GM19035 (cell line): Measurements from ENCODE around the gene KPNA6.
"Not testable (repeated sequence)": the region's sequence is repeated elsewhere in the genome, so short reads cannot be mapped to it uniquely, and the experiment has no call there.

Source experiments
- ATAC-seq: cut with Tn5 transposase; IDR thresholded peaks from one replicate; pipeline ENCODE4 v1.9.1; 2021; ENCODE audit not compliant: unreplicated experiment

The KPNA6 gene

DNA sequence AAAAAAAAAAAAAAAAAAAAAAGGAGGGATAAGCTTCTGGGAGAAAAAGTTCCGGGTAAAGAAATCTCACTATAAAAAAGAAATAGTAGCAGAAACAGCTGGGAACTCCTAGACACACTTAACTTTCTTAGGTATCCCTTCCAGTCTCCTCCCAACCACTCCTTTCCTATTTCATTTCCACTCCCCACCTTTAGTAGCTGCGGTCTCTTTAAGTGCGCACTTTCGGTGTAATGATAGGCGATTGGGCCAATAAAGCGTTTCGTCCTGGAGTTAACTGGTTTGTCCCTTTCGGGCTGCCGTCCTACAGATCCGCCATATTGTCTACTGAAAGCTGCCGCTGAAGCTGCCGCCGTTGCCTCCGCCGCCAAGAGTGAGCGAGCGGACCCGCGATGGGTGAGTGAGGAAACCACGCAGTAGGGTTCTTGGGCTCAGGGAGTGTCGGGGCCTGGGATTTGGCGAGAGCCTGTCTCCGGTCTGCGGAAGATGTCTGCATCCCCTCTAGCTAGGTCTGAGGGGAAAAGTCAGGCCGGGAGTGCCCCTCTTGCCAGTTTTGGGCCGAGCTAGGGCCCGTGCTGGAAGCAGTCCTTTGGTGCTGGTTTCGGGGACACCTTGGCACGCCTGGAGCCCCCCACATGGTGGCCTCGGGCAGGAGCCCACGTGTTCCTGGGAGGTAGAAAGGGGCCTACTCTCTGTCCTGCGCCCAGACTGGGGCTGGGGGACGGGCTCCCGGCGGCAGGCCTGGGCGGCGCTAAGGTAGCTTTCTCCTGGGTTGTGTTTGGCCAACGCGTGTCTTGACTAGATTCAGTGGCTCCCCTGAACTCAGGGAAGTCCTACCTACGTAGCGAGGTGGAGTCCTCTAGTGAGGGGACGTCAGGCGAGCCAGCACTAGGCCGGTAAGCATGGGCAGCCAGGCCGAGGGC lies at the start of gene KPNA6:
TSS of gene KPNA6 (plus strand) at position 315 of the 920 bp plus-strand sequence. CDS start at position 390, 75 bp downstream.
- ATAC-seq = peak; percentile 81

DNA sequence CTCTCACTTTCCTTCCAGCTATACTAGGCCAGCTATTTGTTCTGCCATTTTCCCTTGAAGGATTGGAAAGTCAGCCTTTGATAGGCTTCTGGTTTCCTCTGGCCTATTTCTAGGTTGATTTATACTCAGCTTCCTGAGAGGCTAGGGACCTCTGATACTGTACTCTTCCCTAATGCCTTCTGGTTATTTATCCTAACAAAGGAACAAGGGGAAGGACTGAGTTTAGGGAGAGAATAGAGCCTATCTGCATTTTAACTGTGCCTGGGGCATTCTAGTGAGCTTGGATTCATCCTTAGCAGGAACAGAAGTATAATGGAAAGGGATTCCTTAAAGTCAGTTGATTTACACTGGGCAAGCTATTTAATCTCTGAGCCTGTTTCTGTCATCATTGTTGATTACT lies 46.9 kb upstream of the KPNA6 start:
- no peak for ATAC-seq

DNA sequence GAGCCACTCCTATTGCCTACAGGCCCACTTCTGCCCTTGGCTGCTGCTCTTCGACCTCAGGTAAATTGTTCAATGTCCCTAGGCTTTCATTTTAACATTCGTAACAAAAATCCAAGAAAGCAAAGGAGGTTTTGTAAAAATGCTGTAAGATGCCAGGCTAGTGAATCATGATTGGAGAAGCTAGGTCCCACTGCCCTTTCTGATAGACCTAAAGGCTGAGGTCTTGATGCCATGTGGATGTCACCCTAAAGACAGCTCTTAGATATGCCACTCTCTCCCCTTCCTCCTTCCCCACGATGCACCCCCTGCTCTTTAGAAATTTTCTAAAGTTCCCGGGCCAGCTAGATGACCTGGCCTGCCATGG lies 45.0 kb upstream of the KPNA6 start:
- no peak for ATAC-seq

DNA sequence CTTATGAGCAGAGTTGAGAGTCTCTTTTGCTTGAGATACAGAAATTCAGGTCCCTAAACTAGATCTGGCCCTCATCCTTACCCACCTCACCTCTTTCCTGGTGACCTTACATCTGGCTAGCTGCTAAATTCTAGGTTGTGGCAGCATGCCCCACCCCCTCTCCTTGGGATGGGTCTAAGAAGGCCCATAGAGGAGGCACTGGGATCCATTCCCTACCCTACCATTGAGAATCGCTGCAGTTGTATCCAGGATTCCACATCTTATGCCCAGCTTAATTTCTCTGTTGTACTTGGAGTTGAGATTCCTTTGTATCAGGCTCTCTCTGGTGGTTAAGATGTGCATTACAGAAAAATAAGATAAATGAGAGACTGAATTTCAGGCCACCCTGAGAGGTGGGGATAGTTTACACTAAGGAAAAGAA lies 44.6 kb upstream of the KPNA6 start:
- ATAC-seq = no peak

DNA sequence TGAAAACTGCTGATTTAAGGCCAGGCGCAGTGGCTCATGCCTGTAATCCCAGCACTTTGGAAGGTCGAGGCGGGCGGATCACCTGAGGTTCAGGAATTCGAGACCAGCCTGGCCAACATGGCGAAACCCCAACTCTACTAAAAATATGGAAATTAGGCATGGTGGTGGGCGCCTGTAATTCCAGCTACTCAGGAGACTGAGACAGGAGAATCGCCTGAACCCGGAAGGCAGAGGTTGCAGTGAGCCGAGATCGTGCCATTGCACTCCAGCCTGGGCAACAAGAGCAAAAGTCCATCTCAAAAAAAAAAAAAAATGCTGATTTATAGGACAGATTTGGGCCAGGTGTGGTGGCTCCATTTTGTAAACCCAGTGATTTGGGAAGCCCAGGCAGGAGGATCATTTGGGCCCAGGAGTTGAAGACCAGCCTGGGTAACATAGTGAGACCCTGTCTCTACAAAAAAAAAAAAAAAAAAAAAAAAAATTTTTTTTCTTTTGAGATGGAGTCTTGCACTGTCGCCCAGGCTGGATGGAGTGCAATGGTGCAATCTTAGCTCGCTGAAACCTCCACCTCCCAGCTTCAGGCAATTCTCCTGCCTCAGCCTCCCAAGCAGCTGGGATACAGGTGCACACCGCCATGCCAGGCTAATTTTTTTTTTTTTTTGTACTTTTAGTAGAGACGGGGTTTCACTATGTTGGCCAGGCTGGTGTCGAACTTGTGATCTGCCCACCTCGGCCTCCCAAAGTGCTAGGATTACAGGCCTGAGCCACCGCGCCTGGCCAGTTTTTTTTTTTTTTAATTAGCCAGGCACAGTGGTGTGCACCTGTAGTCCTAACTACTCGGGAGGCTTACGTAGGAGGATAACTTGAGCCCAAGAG lies 42.0 kb upstream of the KPNA6 start:
- not testable (repeated sequence) for ATAC-seq

DNA sequence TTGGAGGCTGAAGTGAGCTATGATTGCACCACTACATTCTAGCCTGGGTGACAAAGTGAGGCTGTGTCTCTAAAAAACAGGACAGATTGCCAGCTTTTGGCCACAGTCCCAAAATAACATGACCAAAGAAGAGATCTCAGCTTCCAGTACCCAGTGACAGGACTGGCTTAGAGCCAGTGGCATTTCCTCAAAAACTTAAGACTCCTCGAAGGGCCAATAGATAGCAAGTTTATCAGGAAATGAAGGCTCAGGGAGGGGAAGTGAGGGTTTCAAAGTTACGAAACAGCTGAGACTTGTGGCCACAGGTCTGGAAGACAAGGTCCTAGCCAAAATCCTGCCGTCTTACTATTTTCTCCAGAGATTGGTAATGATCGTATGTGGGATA lies 41.4 kb upstream of the KPNA6 start:
- no peak for ATAC-seq

DNA sequence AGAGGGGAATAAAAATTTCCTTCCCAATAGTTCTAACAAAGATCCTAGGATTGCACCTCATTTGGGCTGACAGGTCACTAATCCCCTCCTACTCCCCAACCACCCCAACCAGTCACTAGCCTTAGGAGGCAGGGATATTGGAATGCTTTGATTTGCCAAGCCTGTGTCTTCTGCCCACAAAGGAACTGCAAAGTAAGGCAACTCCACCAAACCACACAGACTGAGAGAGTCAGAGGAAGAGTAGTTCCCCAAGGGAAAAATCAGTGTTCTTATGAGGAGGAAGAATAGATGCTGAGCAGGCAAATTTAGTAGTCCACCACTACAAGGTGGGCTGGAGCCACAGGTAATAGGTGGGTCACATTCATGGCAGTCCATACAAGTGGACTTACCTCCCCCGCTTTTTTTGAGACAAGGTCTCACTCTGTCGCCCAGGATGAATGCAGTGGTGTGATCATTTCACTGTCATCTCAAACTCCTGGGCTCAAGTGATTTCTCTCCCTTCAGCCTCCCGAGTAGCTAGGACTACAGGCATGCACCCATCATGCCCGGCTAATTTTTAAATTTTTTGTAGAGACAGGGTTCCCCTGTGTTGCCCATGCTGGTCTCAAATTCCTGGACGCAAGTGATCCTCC lies 38.8 kb upstream of the KPNA6 start:
- no peak for ATAC-seq

DNA sequence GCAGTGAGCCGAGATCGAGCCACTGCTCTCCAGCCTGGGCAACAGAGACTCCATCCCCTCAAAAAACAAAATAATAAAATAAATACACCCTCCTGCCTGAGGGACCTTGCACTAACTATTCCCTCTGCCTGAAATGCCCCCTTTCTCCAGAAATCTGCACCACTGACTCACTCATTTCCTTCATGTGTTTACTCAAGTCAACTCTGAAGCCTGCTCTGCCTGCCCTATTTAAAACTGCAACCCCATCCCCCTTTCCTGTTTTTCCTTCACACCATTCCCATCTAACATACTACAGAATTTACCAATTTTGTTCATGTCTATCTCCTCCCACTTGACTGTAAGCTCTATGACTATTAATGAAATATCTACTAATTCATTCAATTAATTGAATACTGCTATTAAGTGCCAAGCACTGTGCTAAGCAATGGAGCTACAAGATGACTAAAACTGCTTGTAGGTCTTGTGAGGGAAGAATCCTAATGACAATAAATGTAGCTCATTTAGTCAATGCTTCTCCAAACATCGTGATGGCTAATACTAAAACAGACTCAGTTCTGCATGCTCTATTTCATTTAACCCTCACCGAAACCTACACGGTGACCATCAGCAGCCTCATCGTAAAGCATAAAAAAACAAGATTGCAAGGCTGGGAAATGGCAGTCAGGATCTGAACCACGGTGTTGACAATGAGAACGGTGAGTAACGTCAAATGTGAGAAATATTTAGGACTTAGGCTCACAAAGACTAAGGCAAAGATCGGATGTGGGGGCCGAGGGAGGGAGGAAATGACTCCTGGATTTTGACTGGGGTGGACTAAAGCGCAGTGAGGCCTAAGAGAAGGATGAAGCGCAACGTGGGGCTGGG lies 35.9 kb upstream of the KPNA6 start:
- ATAC-seq = no peak

DNA sequence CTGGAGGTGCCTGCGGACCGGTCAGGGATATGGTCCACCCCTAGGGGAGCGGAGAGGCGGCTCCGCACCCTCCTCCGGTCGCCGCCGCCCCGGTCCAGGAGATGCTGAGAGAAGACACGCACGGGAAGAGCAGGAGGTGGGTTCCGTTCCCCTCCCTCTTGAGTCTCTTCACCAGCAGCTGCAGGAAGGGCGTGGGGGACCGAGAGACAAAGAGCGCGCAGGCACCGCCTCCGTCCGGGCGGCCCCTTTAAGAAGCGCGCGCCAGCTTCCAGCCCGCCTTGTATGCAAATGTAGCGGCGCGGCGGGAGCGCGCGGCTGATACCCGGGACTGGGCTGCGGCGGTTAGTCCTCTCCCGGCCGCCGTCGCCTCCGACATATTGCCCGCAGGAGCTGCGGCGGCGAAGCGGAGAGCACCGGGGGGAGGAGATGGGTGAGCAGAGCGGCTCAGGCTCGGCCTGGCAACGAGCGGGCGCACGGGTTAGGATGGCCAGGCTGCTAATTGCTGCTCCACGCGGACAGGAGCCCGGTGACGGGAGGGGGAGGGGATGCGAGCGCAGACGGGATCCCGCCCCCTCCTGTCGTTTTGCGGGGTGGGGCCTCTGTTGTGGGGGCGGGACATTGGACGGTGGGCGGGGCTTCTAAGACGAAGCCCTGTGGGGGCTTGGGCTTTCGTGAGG lies 35.1 kb upstream of the KPNA6 start, which contains the start of gene TMEM39B:
TSS of gene TMEM39B (plus strand) at position 318 of the 677 bp plus-strand sequence. CDS start at position 427, 109 bp downstream.
- peak; percentile 87 for ATAC-seq

DNA sequence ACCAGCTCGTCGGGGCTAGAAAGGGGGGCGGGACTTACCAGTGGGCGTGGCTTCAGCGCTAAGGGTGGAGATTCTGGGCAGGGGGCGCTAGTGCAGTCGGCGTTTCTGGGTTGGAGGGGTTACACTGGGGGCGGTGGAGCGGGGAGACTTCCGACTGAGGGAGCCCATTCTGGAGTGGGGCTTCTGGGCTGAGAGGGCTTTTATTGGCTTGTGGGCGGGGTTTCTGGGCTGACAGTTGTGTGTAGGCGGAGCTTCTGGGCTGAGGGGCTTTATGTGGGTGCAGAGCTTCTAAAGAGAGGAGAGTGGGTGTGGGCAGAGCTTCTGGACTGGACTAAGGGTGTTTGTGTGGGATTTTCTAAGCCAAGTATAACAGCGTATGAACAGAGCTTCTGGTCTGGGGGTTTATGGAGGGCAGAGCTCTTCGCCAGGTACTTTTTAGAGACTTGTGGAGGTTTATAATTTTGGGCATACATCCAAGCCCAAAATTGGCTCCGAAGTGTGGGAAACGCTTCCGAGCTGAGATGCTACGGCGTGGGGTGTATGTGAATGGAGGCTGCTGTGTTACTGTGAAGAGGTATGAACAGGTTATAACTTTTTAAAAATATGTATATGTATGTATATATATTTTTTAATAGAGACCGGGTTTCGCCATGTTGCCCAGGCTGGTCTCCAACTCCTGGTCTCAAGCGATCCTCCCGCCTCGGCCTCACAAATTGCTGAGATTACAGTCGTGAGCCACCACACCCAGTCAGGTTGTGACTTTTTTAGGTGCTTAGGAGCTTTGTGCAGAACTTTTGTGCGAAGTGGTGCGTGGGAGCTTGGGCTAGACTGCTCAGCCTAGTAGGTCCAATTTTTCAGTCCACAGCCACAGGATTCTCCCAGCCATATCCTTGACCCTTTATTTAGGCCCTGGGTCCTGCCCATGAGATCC lies 34.3 kb upstream of the KPNA6 start:
- no peak for ATAC-seq

DNA sequence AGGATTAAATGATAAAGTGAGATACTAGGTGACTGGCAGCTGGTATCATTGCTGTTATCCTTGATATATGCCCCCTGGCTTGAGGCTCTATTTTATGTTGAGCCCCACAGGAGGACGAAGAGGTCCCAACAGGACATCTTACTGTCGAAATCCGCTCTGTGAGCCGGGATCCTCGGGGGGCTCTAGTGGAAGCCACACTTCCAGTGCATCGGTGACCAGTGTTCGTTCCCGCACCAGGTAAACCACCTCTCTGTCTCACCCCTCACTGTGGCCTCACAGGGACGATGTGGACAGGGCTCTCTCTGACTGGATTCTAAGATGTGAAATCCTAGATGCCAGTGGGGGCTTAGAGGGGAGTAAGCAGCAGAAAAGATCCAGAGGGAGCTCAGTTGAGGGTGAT lies 33.0 kb upstream of the KPNA6 start:
- ATAC-seq = no peak

DNA sequence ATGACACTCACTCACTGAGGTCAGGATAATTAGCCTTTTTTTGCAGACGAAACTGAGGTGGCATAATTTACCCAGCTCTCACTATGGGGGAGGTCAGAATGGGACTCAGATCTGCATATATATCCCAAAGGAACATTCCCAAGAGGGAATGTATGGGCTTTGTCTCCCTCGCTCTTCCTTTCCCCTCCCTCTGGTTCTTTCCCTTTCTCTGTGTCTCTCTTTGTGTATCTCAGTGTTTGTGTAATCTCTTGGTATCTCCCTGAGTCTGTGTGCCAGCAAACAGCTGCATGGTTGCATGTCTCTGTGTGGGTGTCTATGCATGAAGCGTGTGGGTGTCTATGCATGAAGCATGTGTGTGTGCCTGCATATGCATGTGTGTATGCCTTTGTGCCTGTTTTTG lies 30.4 kb upstream of the KPNA6 start:
- ATAC-seq = no peak

DNA sequence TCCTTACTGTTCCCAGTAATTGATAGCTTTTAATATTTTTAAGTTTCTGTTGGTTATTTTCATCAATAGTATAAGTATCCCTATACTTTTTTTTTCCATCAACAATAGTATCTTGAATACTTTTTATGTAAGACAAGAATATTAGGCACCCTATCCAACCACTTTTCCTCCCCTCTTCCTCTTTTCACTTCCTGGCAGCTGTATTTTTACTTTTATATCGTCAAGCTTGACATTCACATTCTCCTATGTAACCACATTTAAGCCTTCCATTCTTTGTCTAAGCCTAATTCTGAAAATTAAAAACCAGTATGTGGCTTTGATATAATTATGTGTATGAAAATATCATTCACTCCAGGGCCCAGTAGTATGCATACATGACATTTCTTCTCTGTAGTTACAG lies 25.8 kb upstream of the KPNA6 start:
- no peak for ATAC-seq

DNA sequence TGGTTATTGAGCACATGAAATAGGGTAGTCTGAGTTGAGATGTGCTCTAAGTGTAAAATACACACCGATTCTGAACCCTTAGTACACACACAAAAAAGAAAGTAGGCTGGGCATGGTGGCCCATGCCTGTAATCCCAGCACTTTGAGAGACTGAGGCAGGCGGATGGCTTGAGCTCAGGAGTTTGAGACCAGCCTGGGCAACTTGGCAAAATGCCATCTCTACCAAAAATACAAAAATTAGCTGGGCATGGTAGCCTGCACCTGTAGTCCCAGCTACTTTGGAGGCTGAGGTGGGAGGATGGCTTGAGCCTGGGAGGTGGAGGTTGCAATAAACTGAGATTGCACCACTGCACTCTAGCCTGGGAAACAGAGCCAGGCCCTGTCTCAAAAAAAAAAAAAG lies 21.5 kb upstream of the KPNA6 start:
- ATAC-seq = not testable (repeated sequence)

DNA sequence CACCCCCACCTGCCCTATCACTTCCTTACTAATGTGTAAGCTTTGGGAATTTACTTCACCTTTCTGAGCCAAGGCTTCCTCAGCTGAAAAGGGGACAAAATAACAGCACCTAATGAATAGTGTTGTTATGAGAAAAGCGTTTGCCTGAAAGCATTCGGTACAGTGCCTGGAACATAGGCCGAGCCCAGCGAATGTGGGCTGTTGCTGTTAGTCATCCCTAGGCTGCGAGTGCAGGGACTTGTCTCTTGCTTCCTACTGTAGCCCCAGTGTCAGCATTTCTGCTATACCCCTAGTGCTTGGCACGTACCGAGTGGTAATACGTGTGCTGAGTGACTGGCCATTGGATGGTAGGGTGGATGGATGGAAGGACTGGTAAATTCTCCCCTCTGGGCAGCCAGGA lies 16.7 kb upstream of the KPNA6 start:
- ATAC-seq = no peak

DNA sequence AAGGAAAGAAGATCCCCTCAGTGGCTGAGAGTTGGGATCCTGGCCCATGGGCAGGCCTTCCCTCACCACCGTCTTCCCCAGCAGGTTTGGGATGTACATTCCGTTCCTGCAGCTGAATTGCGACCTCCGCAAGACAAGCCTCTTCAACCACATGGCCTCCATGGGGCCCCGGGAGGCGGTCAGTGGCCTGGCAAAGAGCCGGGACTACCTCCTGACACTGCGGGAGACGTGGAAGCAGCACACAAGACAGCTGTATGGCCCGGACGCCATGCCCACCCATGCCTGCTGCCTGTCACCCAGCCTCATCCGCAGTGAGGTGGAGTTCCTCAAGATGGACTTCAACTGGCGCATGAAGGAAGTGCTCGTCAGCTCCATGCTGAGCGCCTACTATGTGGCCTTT lies 16.3 kb upstream of the KPNA6 start:
- ATAC-seq = no peak

DNA sequence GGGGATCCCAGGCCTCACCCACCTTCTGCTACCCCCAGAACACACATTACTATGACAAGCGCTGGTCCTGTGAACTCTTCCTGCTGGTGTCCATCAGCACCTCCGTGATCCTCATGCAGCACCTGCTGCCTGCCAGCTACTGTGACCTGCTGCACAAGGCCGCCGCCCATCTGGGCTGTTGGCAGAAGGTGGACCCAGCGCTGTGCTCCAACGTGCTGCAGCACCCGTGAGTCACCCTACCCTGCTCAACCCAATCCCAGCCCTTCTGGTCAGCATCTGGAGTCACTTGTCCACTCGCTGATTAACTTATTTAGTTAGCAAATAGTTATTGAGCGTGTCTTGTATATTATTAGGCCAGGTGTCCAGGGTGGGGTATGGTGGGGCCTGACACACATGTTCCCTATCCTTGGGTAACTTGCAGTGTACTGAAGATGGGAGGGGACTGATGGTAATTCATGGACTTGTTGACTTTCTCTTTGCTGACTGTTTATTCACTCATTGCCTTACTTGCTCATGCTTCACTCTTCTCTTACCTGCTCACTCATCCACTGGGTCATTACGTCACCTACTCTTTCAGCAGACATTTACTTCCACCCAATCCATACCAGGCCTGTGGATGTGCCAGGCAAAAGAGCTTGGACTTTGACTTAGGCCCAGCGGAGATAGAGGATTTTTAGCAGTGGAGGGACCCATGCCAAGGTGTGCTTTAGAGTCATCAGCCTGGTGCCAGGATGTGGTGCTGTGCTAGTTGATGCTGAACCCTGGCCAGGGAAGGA lies 12.9 kb upstream of the KPNA6 start:
- no peak for ATAC-seq

DNA sequence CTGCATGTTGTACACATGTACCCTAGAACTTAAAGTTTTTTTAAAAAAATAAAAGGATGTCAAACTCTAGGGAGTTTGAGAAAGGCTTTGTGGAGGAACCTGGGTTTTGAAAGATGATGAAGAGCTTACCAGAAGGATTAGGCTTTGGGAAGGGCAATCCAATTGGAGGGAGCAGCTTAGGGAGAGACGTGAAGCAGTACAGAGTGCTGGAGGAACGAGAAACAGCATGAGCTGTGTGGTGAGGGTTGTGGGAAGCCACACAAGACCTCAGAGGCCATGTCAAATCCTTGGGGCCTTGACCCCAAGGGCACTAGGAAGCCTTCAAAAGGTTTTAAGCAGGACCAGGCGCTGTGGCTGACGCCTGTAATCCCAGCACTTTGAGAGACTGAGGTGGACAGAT lies 8.4 kb upstream of the KPNA6 start:
- ATAC-seq = no peak
